Measurements from ENCODE around the gene OPHN1.

GRCh38 chrX:68195561-68195960 is 237.7 kb downstream of the OPHN1 start:
- TF ChIP-seq, protein P1, sequence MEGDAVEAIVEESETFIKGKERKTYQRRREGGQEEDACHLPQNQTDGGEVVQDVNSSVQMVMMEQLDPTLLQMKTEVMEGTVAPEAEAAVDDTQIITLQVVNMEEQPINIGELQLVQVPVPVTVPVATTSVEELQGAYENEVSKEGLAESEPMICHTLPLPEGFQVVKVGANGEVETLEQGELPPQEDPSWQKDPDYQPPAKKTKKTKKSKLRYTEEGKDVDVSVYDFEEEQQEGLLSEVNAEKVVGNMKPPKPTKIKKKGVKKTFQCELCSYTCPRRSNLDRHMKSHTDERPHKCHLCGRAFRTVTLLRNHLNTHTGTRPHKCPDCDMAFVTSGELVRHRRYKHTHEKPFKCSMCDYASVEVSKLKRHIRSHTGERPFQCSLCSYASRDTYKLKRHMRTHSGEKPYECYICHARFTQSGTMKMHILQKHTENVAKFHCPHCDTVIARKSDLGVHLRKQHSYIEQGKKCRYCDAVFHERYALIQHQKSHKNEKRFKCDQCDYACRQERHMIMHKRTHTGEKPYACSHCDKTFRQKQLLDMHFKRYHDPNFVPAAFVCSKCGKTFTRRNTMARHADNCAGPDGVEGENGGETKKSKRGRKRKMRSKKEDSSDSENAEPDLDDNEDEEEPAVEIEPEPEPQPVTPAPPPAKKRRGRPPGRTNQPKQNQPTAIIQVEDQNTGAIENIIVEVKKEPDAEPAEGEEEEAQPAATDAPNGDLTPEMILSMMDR (conservative IDR thresholded peaks at IDR 0.05; ENCODE audit: low read depth in 2 of 2): no peak
- TF ChIP-seq JUNB (IDR thresholded peaks at IDR 0.05; ENCODE audit: unreplicated experiment) (no peak), EZH2 (IDR thresholded peaks at IDR 0.05; ENCODE audit: low read depth, unreplicated experiment) (no peak), EZH2phosphoT487 (IDR thresholded peaks at IDR 0.05; ENCODE audit: unreplicated experiment) (no peak), POLR2AphosphoS5 (IDR thresholded peaks at IDR 0.05; ENCODE audit: low read depth) (no peak), NANOG (IDR thresholded peaks at IDR 0.05; ENCODE audit: borderline replicate concordance) (no peak), CREB1 (CRISPR knock-in tag; IDR thresholded peaks at IDR 0.05; ENCODE audit: low read depth) (no peak), STAT1 (IDR thresholded peaks at IDR 0.05; ENCODE audit: unreplicated experiment) (no peak), ZNF114 (CRISPR knock-in tag; IDR thresholded peaks at IDR 0.05) (no peak), ETS1 (IDR thresholded peaks at IDR 0.05) (no peak), ZNF331 (CRISPR knock-in tag; IDR thresholded peaks at IDR 0.05; ENCODE audit: low read depth) (no peak), ZNF462 (CRISPR knock-in tag; IDR thresholded peaks at IDR 0.05) (no peak)
- TF ChIP-seq, protein P2, sequence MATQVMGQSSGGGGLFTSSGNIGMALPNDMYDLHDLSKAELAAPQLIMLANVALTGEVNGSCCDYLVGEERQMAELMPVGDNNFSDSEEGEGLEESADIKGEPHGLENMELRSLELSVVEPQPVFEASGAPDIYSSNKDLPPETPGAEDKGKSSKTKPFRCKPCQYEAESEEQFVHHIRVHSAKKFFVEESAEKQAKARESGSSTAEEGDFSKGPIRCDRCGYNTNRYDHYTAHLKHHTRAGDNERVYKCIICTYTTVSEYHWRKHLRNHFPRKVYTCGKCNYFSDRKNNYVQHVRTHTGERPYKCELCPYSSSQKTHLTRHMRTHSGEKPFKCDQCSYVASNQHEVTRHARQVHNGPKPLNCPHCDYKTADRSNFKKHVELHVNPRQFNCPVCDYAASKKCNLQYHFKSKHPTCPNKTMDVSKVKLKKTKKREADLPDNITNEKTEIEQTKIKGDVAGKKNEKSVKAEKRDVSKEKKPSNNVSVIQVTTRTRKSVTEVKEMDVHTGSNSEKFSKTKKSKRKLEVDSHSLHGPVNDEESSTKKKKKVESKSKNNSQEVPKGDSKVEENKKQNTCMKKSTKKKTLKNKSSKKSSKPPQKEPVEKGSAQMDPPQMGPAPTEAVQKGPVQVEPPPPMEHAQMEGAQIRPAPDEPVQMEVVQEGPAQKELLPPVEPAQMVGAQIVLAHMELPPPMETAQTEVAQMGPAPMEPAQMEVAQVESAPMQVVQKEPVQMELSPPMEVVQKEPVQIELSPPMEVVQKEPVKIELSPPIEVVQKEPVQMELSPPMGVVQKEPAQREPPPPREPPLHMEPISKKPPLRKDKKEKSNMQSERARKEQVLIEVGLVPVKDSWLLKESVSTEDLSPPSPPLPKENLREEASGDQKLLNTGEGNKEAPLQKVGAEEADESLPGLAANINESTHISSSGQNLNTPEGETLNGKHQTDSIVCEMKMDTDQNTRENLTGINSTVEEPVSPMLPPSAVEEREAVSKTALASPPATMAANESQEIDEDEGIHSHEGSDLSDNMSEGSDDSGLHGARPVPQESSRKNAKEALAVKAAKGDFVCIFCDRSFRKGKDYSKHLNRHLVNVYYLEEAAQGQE (IDR thresholded peaks at IDR 0.05; ENCODE audit: unreplicated experiment): no peak
